ENCODE results near the gene JMJD7. TPM values are rescaled to one million over a fixed set of nuclear protein-coding genes. Genes with fewer than 3 reads are reported as not detected.
"Not testable (repeated sequence)": the region's sequence is repeated elsewhere in the genome, so short reads cannot be mapped to it uniquely, and the experiment has no call there.

The JMJD7 gene
- total RNA-seq, 1 donor from 2014 or later = 9.4 TPM

DNA sequence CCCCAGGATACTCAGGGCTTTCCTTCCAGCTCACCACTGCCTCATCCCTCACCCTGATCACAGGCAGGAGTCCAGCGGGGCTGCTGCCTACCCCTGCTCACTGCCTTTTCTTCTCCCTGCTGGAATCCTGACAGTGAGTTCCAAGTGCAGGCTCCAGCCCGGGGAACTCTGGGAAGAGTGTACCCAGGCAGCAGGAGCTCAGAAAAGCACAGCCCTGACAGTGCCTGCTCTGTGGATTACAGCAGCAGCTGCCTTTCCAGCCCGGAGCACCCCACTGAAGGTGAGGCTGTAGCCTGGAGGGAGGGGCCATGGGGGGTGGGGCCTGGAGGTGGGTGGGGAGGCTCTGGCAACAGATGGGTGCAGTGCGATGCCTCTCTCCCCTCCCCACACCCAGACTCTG, 6.1 kb upstream of the JMJD7 start:
- no peak for DNase-seq (ENCODE audit: low read depth)

GRCh38 chr15:41822471-41822870, 5.4 kb upstream of the JMJD7 start:
- no peak for DNase-seq (ENCODE audit: low read depth)

DNA sequence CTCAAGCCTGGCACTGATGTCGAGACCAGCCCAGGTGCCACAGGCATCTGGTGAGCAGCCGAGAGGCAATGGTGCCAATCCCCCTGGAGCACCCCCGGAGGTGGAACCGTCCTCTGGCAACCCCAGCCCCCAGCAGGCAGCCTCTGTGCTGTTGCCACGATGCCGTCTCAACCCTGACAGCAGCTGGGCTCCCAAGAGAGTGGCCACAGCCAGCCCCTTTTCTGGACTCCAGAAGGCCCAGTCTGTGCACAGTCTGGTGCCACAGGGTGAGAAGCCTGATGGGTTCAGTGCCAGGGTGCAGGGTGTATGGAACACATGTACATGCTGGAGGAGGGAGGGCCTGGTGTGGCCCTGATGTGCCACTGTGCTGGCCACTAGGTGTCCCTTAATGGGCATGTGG, 4.9 kb upstream of the JMJD7 start:
- no peak for DNase-seq (ENCODE audit: low read depth)

GRCh38 chr15:41823502-41823901, 4.4 kb upstream of the JMJD7 start:
- no peak for DNase-seq (ENCODE audit: low read depth)

DNA sequence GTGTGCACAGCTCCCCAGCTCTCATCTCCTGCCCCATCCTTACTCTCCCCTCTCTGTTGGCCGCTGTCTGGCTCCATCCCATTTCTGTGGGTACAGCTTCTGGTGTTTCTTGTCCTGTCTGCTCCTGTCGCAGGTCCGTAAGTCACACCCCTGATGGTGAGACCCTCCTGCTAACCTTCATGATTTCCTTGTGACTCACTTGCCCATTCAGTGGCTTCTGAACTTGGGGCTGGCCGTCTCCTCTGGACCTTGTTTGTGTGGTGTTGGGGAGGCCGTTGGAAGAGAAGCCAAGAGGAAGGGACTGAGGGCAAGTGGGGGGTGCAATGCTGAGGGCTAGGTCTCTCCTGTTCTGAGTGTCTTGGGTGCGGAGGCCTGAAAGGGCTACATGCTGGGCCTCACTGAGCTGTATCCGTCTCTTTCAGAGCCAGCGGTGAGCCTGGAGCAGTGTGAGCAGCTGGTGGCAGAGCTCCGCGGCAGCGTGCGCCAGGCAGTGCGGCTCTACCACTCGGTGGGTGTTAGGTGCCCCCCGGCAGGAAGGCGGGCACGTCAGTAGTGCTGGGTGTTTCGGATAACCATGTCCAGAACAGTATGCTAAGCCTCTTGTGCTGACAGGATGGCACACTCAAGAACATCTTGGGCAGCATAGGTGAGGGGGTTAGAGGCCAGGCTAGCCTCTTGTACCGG, 3.7 kb upstream of the JMJD7 start:
- DNase-seq (ENCODE audit: low read depth) = no peak

DNA sequence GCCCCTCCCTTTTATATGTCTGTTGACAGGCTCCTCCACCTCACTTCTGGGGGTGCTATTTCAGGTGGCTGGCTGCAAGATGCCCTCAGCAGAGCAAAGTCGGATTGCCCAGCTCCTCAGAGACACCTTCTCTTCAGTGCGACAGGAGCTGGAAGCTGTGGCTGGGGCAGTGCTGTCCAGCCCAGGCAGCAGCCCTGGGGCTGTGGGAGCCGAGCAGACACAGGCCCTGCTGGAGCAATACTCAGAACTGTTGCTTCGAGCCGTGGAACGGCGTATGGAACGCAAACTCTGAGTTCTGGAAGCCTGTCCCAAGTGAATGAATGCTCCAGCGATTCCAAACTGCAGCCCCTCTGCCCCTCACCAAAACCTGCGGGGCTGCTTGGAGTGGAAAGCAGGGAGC, 2.7 kb upstream of the JMJD7 start:
- no peak for DNase-seq (ENCODE audit: low read depth)

- DNase-seq (ENCODE audit: low read depth) = no peak
These were observed 2.0 kb upstream of the JMJD7 start for GRCh38 chr15:41825572-41826535.

GRCh38 chr15:41827290-41827879, 507 bp upstream of the JMJD7 start:
- no peak for DNase-seq (ENCODE audit: low read depth)

- no peak for DNase-seq (ENCODE audit: low read depth)
These were observed 882 bp downstream of the JMJD7 start for GRCh38 chr15:41828807-41829141.

DNA sequence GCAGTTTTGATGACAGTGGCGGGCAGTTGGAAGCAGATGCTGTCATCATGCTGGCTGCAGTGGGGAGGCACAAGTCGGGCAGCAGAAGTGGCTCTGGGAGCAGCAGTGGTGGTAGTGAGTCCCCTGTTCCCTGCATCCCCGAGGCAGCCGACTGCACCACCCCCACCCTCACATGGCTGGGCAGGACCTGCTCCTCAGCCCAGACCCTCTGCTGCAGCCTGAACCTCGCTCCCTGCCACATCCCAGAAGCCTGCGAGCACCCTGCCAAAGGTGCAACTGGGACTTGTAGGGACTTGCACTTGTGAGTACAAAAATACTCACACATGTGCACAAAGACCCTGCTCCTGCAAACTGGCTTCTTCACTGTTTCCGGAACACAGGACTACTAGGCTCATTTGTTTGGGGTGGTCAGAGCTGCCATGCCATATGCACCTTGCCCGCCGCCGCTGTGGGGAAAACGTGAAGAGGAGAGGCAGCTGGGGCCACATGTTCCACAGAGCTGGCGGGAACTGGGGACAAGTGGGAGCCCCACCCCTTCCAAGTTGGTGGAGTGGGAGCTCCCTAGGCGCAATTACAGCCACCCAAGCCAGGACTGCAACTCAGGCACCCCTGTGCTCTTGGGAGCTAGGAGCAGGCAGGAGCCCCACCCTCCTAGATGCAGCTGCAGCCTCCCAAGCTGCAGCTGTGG, 2.2 kb downstream of the JMJD7 start:
- DNase-seq (ENCODE audit: low read depth) = no peak

GRCh38 chr15:41831291-41831690, 3.4 kb downstream of the JMJD7 start:
- DNase-seq (ENCODE audit: low read depth) = not testable (repeated sequence)

DNA sequence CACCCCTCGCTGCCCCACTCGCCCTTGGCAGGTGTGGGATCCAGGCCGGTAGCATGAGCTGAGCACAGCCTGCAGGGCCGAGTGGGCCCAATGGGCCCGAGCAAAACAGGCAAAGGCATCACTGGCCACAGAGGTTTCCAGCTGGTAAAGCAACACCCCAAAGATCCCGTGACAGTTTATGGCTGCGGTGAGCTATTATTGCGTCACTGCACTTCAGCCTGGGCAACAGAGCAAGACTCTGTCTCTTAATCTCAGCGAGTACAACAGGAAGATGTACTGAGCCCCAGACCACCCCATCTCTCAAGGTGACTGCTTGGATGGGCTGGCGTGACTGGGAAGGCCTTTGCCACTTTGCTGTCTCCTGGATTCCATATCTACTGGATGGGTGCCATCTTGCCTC, 4.3 kb downstream of the JMJD7 start:
- DNase-seq (ENCODE audit: low read depth) = no peak

DNA sequence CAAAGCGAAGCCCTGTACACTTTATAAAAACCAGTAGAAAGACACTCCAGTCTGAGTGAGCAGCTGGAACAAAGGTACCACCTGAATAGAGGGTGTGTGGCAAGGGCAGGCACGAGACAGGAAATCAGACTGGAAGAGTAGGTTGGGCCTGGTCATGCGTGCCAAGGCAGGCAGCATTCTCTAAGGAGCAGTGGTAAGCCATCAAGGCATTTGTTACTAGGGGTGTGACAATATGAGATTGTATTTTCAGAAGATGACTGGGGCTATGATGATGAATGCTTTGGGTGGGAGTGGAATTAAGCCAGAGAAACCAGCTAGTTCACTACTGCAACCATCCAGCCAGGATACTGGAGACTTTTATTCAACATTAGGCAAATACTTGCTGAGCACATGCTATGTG, 5.0 kb downstream of the JMJD7 start:
- peak; percentile 86 for DNase-seq (ENCODE audit: low read depth)

DNA sequence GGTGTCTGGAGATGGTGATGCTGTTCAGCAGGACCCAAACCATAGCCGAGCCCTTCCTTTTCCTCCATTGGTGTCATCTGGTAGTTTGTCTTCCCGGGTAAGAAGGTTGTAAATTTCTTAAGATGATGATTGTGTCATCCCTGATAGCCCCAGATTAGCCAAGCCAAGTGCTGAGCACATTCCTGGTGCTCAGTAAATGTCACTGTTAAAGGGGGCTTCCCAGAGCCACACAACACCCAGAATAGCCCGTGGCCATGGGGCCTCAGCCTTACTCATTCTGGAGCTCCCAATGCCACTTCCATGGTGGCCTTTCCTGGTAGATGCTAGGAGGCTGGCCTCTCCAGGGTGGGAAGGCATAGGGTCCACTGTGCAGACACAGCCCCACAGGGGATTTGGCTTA, 6.2 kb downstream of the JMJD7 start:
- no peak for DNase-seq (ENCODE audit: low read depth)

- DNase-seq (ENCODE audit: low read depth) = peak; percentile 51
These were observed 8.2 kb downstream of the JMJD7 start for GRCh38 chr15:41836073-41836472.

- DNase-seq (ENCODE audit: low read depth) = peak; percentile 26
These were observed 9.0 kb downstream of the JMJD7 start for GRCh38 chr15:41836713-41837454.

- DNase-seq (ENCODE audit: low read depth) = peak; percentile 91
These were observed 10.6 kb downstream of the JMJD7 start, which contains the start of gene PLA2G4B for GRCh38 chr15:41838400-41838897. Gene PLA2G4B (plus strand): TSS chr15:41838847. CDS start chr15:41838914, 67 bp downstream.

- DNase-seq (ENCODE audit: low read depth) = no peak
These were observed 12.0 kb downstream of the JMJD7 start for GRCh38 chr15:41839781-41840491.

DNA sequence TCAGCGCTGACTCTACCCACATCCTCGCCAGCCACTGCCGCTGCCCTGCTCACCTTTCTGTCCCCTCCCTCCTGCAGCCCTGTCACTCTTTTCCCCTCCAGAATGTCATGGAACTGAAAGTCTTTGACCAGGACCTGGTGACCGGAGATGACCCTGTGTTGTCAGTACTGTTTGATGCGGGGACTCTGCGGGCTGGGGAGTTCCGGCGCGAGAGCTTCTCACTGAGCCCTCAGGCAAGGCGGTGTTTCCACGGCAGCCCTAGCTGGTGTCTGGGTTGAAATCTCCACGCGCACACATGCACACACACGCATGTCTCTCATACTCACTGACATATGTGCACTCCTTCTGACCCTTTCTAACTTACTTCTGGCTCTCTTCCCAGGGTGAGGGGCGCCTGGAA, 12.8 kb downstream of the JMJD7 start:
- no peak for DNase-seq (ENCODE audit: low read depth)

GRCh38 chr15:41841131-41841530, 13.2 kb downstream of the JMJD7 start:
- DNase-seq (ENCODE audit: low read depth) = no peak

Data from myocyte (in vitro differentiated cells).